ENCODE measurements around the gene PCDHGB2. TPM values are rescaled to one million over a fixed set of nuclear protein-coding genes. Genes with fewer than 3 reads are reported as not detected.
"Not testable (repeated sequence)": the region's sequence is repeated elsewhere in the genome, so short reads cannot be mapped to it uniquely, and the experiment has no call there.

The PCDHGB2 gene
- total and polyA plus RNA-seq, 4 experiments from 2014 or later, result 0.55 to 0.64 TPM; not detected in 2

GRCh38 chr5:141340781-141341354 lies 18.9 kb upstream of the PCDHGB2 start:
- H3K36me3 ChIP-seq (ENCODE audit: insufficient read depth, low read length); intact Hi-C loops (cut with micrococcal nuclease); H3K27ac Mint-ChIP-seq; POLR2A ChIA-PET (ENCODE audit: partially characterized antibody); H3K4me3 ChIP-seq (ENCODE audit: low read length in 2 of 2); DNase-seq; H3K27ac ChIP-seq (ENCODE audit: low read depth, low read length); H3K4me1 Mint-ChIP-seq; H3K4me1 ChIP-seq (ENCODE audit: insufficient read depth, low read length); H3K27me3 ChIP-seq (ENCODE audit: insufficient read depth, low read length); H3K4me3 Mint-ChIP-seq; H3K9me3 ChIP-seq (ENCODE audit: control insufficient read depth in 1 of 2, low read length in 2 of 2); CTCF ChIA-PET (ENCODE audit: partially characterized antibody): not testable (repeated sequence)
- Mint-ChIP-seq H3K9me3 (peaks cover 3 to 86% (median 79%) of the 10 kb centered on the region in 8 donors), H3K36me3 (peaks cover 14 to 17% of the 10 kb centered on the region in 2 donors), H3K27me3 (peaks cover 43 to 44% of the 10 kb centered on the region in 2 donors)

- intact Hi-C loops (cut with micrococcal nuclease), result no loop called here
- Histone ChIP-seq H3K27ac (ENCODE audit: low read depth, low read length) (no peak overlapping the region), H3K4me1 (ENCODE audit: insufficient read depth, low read length) (no peaks in the 10 kb centered on the region), H3K27me3 (ENCODE audit: insufficient read depth, low read length) (no peaks in the 10 kb centered on the region), H3K9me3 (ENCODE audit: control insufficient read depth in 1 of 2, low read length in 2 of 2) (peaks cover 0 to 11% of the 10 kb centered on the region in 2 donors), H3K4me3 (ENCODE audit: low read length in 2 of 2) (no peak overlapping the region), H3K36me3 (ENCODE audit: insufficient read depth, low read length) (no peaks in the 10 kb centered on the region)
- Mint-ChIP-seq H3K27ac (no peak overlapping the region), H3K9me3 (peaks cover 3 to 78% (median 72%) of the 10 kb centered on the region in 8 donors), H3K4me1 (peaks cover 0 to 3% (median 0%) of the 10 kb centered on the region in 4 donors), H3K4me3 (no peak overlapping the region), H3K27me3 (peaks cover 39 to 42% of the 10 kb centered on the region in 2 donors), H3K36me3 (peaks cover 9 to 17% of the 10 kb centered on the region in 2 donors)
- no peak for DNase-seq
- POLR2A ChIA-PET (ENCODE audit: partially characterized antibody), result no interaction called here
- CTCF ChIA-PET (ENCODE audit: partially characterized antibody), result no interaction called here
Measured at GRCh38 chr5:141342773-141343172, 17.0 kb upstream of the PCDHGB2 start.

- H3K9me3 Mint-ChIP-seq, result peaks cover 3 to 74% (median 67%) of the 10 kb centered on the region in 8 donors
- CTCF ChIA-PET (ENCODE audit: partially characterized antibody), result interaction anchor here (1.0 to 1.5 kb wide), 2 partner anchors 215 to 224 kb away, joined by 3 read pairs; no protein-coding TSS in a partner anchor
- no peaks in the 10 kb centered on the region for H3K27me3 ChIP-seq (ENCODE audit: insufficient read depth, low read length)
- peaks cover 33 to 35% of the 10 kb centered on the region in 2 donors for H3K27me3 Mint-ChIP-seq
- H3K4me1 ChIP-seq (ENCODE audit: insufficient read depth, low read length), result no peaks in the 10 kb centered on the region
- POLR2A ChIA-PET (ENCODE audit: partially characterized antibody), result no interaction called here
- no peak within 1 kb of the TSS for H3K4me3 ChIP-seq (ENCODE audit: low read length in 2 of 2)
- peaks cover 0 to 3% (median 0%) of the 10 kb centered on the region in 4 donors for H3K4me1 Mint-ChIP-seq
- no peak within 1 kb of the TSS for H3K27ac Mint-ChIP-seq
- H3K36me3 ChIP-seq (ENCODE audit: insufficient read depth, low read length), result no peaks in the 10 kb centered on the region
- peak within 1 kb of the TSS in 7 of 8 donors; percentile 46 to 73 (median 71) for H3K4me3 Mint-ChIP-seq
- H3K36me3 Mint-ChIP-seq, result peaks cover 5 to 14% of the 10 kb centered on the region in 2 donors
- no peak within 1 kb of the TSS for H3K27ac ChIP-seq (ENCODE audit: low read depth, low read length)
- H3K9me3 ChIP-seq (ENCODE audit: control insufficient read depth in 1 of 2, low read length in 2 of 2), result peaks cover 0 to 11% of the 10 kb centered on the region in 2 donors
- intact Hi-C loops (cut with micrococcal nuclease), result no loop called here
- DNase-seq, result peak in 1 of 5 donors; percentile 24
Measured at GRCh38 chr5:141343242-141343952, 16.4 kb upstream of the PCDHGB2 start, which contains the start of gene PCDHGA3. PCDHGA3 (plus strand) TSS chr5:141343829; CDS start chr5:141344034, 205 bp downstream.

GRCh38 chr5:141343953-141344463 lies 15.8 kb upstream of the PCDHGB2 start:
- Histone ChIP-seq H3K4me3 (ENCODE audit: low read length in 2 of 2) (no peak overlapping the region), H3K4me1 (ENCODE audit: insufficient read depth, low read length) (no peaks in the 10 kb centered on the region), H3K36me3 (ENCODE audit: insufficient read depth, low read length) (no peaks in the 10 kb centered on the region), H3K27ac (ENCODE audit: low read depth, low read length) (no peak overlapping the region), H3K27me3 (ENCODE audit: insufficient read depth, low read length) (no peaks in the 10 kb centered on the region), H3K9me3 (ENCODE audit: control insufficient read depth in 1 of 2, low read length in 2 of 2) (peaks cover 0 to 7% of the 10 kb centered on the region in 2 donors)
- POLR2A ChIA-PET (ENCODE audit: partially characterized antibody), result no interaction called here
- H3K4me3 Mint-ChIP-seq, result peak overlapping the region in 7 of 8 donors; percentile 46 to 73 (median 71)
- intact Hi-C loops (cut with micrococcal nuclease), result no loop called here
- no peak for DNase-seq
- peaks cover 0 to 3% (median 0%) of the 10 kb centered on the region in 4 donors for H3K4me1 Mint-ChIP-seq
- CTCF ChIA-PET (ENCODE audit: partially characterized antibody), result interaction anchor here (1.0 to 1.5 kb wide), 2 partner anchors 214 to 223 kb away, joined by 3 read pairs; no protein-coding TSS in a partner anchor
- H3K36me3 Mint-ChIP-seq, result peaks cover 5 to 9% of the 10 kb centered on the region in 2 donors
- H3K9me3 Mint-ChIP-seq, result peaks cover 3 to 73% (median 62%) of the 10 kb centered on the region in 8 donors
- H3K27ac Mint-ChIP-seq, result no peak overlapping the region
- H3K27me3 Mint-ChIP-seq, result peaks cover 28 to 33% of the 10 kb centered on the region in 2 donors

GRCh38 chr5:141345327-141345726 lies 14.5 kb upstream of the PCDHGB2 start:
- peaks cover 0 to 6% (median 2%) of the 10 kb centered on the region in 4 donors for H3K4me1 Mint-ChIP-seq
- H3K9me3 ChIP-seq (ENCODE audit: control insufficient read depth in 1 of 2, low read length in 2 of 2), result peaks cover 0 to 3% of the 10 kb centered on the region in 2 donors
- peaks cover 3 to 72% (median 60%) of the 10 kb centered on the region in 8 donors for H3K9me3 Mint-ChIP-seq
- CTCF ChIA-PET (ENCODE audit: partially characterized antibody), result no interaction called here
- no peaks in the 10 kb centered on the region for H3K27me3 ChIP-seq (ENCODE audit: insufficient read depth, low read length)
- POLR2A ChIA-PET (ENCODE audit: partially characterized antibody), result no interaction called here
- no peaks in the 10 kb centered on the region for H3K4me1 ChIP-seq (ENCODE audit: insufficient read depth, low read length)
- H3K4me3 Mint-ChIP-seq, result peak overlapping the region in 1 of 8 donors; percentile 20
- H3K4me3 ChIP-seq (ENCODE audit: low read length in 2 of 2), result no peak overlapping the region
- H3K36me3 Mint-ChIP-seq, result peaks cover 5 to 12% of the 10 kb centered on the region in 2 donors
- H3K36me3 ChIP-seq (ENCODE audit: insufficient read depth, low read length), result no peaks in the 10 kb centered on the region
- intact Hi-C loops (cut with micrococcal nuclease), result no loop called here
- DNase-seq, result no peak
- peaks cover 30 to 38% of the 10 kb centered on the region in 2 donors for H3K27me3 Mint-ChIP-seq
- H3K27ac Mint-ChIP-seq, result peak overlapping the region in 1 of 7 donors; percentile 51
- no peak overlapping the region for H3K27ac ChIP-seq (ENCODE audit: low read depth, low read length)

GRCh38 chr5:141346017-141346416 lies 13.8 kb upstream of the PCDHGB2 start:
- H3K9me3 Mint-ChIP-seq, result peaks cover 3 to 77% (median 64%) of the 10 kb centered on the region in 8 donors
- H3K27me3 ChIP-seq (ENCODE audit: insufficient read depth, low read length); intact Hi-C loops (cut with micrococcal nuclease); H3K4me3 Mint-ChIP-seq; H3K4me1 Mint-ChIP-seq; H3K36me3 ChIP-seq (ENCODE audit: insufficient read depth, low read length); H3K9me3 ChIP-seq (ENCODE audit: control insufficient read depth in 1 of 2, low read length in 2 of 2); POLR2A ChIA-PET (ENCODE audit: partially characterized antibody); H3K4me3 ChIP-seq (ENCODE audit: low read length in 2 of 2); DNase-seq; H3K27ac ChIP-seq (ENCODE audit: low read depth, low read length); H3K4me1 ChIP-seq (ENCODE audit: insufficient read depth, low read length): not testable (repeated sequence)
- CTCF ChIA-PET (ENCODE audit: partially characterized antibody), result interaction anchor here (1.4 kb wide), 1 partner anchor 221 kb away, joined by 6 read pairs; no protein-coding TSS in a partner anchor
- peaks cover 5 to 12% of the 10 kb centered on the region in 2 donors for H3K36me3 Mint-ChIP-seq
- peak overlapping the region in 1 of 7 donors; percentile 47 for H3K27ac Mint-ChIP-seq
- H3K27me3 Mint-ChIP-seq, result peaks cover 33 to 44% of the 10 kb centered on the region in 2 donors

Data from CD4-positive, alpha-beta memory T cell (primary cell).